Mucosa of stomach (tissue), 1 donor: ENCODE data around the gene CTRB1.
"Not testable (repeated sequence)": the region's sequence is repeated elsewhere in the genome, so short reads cannot be mapped to it uniquely, and the experiment has no call there.

Source experiments
- H3K27me3 ChIP-seq: one replicate; pipeline ENCODE4 v1.7.0; 2013; ENCODE audit warnings: mild to moderate bottlenecking, low read length; ENCODE audit not compliant: control insufficient read depth, insufficient read depth
- H3K36me3 ChIP-seq: one replicate; pipeline ENCODE4 v1.7.0; 2013; ENCODE audit warnings: low read length; ENCODE audit not compliant: control insufficient read depth, insufficient read depth
- H3K4me1 ChIP-seq: one replicate; pipeline ENCODE4 v1.7.0; 2013; ENCODE audit warnings: mild to moderate bottlenecking, low read length; ENCODE audit not compliant: control insufficient read depth, insufficient read depth
- H3K4me3 ChIP-seq: one replicate; pipeline ENCODE4 v1.7.0; 2013; ENCODE audit warnings: low read length
- H3K9ac ChIP-seq: one replicate; pipeline ENCODE4 v1.7.0; 2013; ENCODE audit warnings: mild to moderate bottlenecking, low read length, moderate library complexity
- H3K9me3 ChIP-seq: one replicate; pipeline ENCODE4 v1.7.0; 2013; ENCODE audit warnings: mild to moderate bottlenecking, low read length, moderate library complexity; ENCODE audit not compliant: control insufficient read depth
- donor health status: Pancreatic carcinoma.

CTRB1 gene

DNA sequence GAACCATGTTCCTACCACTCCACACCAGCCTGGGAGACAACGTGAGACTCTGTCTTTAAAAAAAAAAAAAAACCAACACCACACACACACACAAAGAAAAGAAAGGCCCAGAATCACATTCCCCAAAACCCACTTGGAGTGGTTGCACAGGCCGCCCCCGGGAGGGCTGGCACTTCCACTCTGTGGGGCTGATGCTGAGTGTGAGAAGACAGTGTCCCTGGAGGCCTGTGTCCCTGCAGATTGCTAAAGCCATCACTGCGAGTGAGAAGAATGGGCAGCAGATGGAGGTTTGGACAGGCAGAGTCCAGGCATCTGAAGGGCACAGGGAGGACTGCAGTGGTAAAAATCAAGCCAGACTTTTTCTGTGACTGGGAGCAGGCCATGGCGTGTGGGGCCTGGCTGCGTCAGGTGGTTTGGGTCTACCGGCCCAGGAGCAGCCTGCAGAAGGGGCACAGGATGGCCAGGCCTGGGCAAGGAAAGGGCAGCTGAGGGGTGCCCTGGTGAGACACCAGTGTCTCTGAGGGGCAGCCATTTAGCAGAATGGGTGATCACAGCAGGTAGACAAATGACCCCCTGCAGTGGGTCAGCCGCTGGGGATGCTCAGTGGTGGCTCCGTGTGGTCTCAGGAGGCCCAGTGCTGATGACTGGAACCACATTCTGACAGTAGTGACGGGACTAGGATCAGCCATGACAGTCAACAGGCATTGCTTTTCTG, 24.9 kb upstream of the CTRB1 start:
- H3K4me1 ChIP-seq = no peaks in the 10 kb centered on the region
- no peaks in the 10 kb centered on the region for H3K36me3 ChIP-seq
- H3K9ac ChIP-seq = no peak overlapping the region
- H3K27me3 ChIP-seq = peaks cover 11% of the 10 kb centered on the region
- H3K4me3 ChIP-seq = no peak overlapping the region
- H3K9me3 ChIP-seq = no peaks in the 10 kb centered on the region

DNA sequence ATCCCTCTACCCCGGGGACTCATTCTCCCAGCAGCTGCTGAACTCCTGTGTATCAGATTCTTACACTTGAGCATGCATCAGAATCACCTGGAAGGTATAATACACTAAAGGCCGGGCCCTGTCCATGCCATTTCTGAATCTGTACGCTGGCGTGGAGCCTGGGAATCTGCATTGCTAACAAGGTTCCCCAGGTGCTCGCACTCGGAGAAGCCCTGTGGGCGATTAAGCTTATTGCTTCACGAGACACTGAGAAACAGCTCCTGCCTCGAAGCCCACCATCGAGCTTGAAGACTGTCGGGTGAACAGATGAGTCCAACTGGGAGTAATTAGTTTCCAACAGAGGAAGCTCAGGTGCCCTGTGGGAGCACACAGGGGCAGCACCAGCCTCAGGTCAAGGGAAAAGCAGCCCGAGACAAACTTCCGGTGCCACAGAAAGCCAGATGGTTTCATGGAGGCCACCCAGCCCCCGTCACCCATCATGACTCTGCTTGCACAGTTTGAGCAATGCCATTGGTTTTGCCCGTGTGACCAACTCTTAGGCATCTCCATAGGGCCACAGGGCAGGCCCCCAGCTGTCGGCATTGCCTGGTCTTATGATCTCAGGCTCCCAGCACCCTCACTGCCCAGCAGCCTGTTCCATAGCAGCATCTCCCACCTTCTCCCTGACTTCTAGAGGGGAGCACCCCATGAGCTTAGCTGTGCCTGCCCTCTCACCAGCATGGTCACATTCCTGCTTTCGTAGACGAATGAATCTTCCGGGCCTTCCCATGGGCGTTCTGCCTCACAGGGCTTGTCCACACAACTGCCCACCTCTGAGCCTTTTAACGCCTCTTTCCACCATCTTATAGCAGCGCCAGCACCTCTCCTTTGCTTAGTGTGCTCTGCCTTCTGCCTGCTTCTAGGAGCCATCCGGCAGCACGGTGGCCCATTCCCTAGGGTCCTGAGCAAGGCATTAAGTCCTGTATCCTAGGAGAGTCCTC, 22.7 kb upstream of the CTRB1 start:
- H3K27me3 ChIP-seq = peaks cover 11% of the 10 kb centered on the region
- H3K9ac ChIP-seq = no peak overlapping the region
- no peaks in the 10 kb centered on the region for H3K4me1 ChIP-seq

DNA sequence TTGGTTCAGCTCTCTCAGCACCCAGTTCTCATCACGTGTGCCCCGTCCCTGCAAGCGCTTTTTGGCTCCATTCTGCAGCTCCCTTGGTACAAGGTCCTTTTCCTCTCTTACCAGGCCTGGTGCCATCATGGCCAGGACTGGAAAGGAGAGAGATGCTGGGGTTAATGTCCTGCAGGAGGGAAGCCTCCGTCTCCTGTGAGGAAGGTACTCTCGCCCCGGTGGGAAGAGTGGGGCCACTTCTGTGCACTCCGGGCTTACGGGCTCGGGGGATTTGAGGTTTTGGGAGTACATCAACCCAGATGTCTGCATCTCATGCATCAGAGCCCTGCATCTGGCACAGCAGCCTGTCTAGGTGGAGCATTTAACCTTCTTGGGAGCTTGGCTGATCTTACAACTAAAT, 22.0 kb upstream of the CTRB1 start:
- peaks cover 11% of the 10 kb centered on the region for H3K27me3 ChIP-seq
- no peak overlapping the region for H3K9ac ChIP-seq
- no peaks in the 10 kb centered on the region for H3K4me1 ChIP-seq
- no peak overlapping the region for H3K4me3 ChIP-seq
- no peaks in the 10 kb centered on the region for H3K36me3 ChIP-seq
- H3K9me3 ChIP-seq = no peaks in the 10 kb centered on the region

More for the DNA sequence above, 22.7 kb upstream of the CTRB1 start:
- Histone ChIP-seq H3K9me3 (no peaks in the 10 kb centered on the region), H3K4me3 (no peak overlapping the region), H3K36me3 (no peaks in the 10 kb centered on the region)

- Histone ChIP-seq H3K4me1 (no peaks in the 10 kb centered on the region), H3K36me3 (no peaks in the 10 kb centered on the region), H3K9ac (no peak overlapping the region), H3K9me3 (no peaks in the 10 kb centered on the region), H3K27me3 (peaks cover 11% of the 10 kb centered on the region), H3K4me3 (no peak overlapping the region)
These were observed 21.2 kb upstream of the CTRB1 start for GRCh38 chr16:75197522-75198134.

- Histone ChIP-seq H3K9ac (no peak overlapping the region), H3K27me3 (peaks cover 11% of the 10 kb centered on the region), H3K36me3 (no peaks in the 10 kb centered on the region)
These were observed 20.6 kb upstream of the CTRB1 start for GRCh38 chr16:75198135-75198600.

GRCh38 chr16:75202069-75202590, 16.7 kb upstream of the CTRB1 start:
- no peaks in the 10 kb centered on the region for H3K9me3 ChIP-seq
- H3K4me3 ChIP-seq = no peak overlapping the region
- H3K27me3 ChIP-seq = peaks cover 11% of the 10 kb centered on the region
- H3K9ac ChIP-seq = no peak overlapping the region
- H3K36me3 ChIP-seq = no peaks in the 10 kb centered on the region
- H3K4me1 ChIP-seq = no peaks in the 10 kb centered on the region

More at GRCh38 chr16:75198135-75198600, 20.6 kb upstream of the CTRB1 start:
- Histone ChIP-seq H3K4me3 (no peak overlapping the region), H3K9me3 (no peaks in the 10 kb centered on the region), H3K4me1 (no peaks in the 10 kb centered on the region)

GRCh38 chr16:75203096-75203495, 15.7 kb upstream of the CTRB1 start:
- Histone ChIP-seq H3K9me3 (no peaks in the 10 kb centered on the region), H3K27me3 (peaks cover 3% of the 10 kb centered on the region), H3K4me1 (no peaks in the 10 kb centered on the region), H3K36me3 (no peaks in the 10 kb centered on the region), H3K4me3 (no peak overlapping the region), H3K9ac (no peak overlapping the region)

GRCh38 chr16:75203667-75204409, 14.9 kb upstream of the CTRB1 start:
- Histone ChIP-seq H3K27me3 (no peaks in the 10 kb centered on the region), H3K9me3 (no peaks in the 10 kb centered on the region), H3K4me3 (no peak overlapping the region), H3K4me1 (no peaks in the 10 kb centered on the region), H3K9ac (no peak overlapping the region), H3K36me3 (no peaks in the 10 kb centered on the region)

DNA sequence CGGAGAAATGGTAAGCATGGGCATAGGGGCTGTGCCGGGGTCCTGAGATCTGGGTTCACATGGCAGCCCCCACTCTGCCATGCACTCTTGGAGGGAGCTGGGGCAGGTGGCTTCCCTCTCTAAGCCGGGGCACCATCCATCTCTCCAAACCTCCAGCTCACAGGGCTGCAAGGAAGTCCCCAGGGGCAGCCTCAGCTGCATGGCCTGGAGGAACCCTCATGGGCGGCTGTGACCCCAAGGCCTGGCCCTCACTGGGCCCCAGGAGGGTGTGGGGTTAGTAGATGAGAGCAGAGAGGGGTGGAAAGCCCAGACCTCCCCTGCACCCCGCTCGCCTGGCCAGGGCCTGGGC, 14.4 kb upstream of the CTRB1 start:
- H3K27me3 ChIP-seq = no peaks in the 10 kb centered on the region
- no peak overlapping the region for H3K4me3 ChIP-seq
- H3K4me1 ChIP-seq = no peaks in the 10 kb centered on the region
- H3K36me3 ChIP-seq = no peaks in the 10 kb centered on the region
- no peak overlapping the region for H3K9ac ChIP-seq
- H3K9me3 ChIP-seq = no peaks in the 10 kb centered on the region

GRCh38 chr16:75204905-75205304, 13.9 kb upstream of the CTRB1 start:
- not testable (repeated sequence) for H3K36me3 ChIP-seq, H3K9ac ChIP-seq, H3K9me3 ChIP-seq, H3K4me3 ChIP-seq, H3K4me1 ChIP-seq, H3K27me3 ChIP-seq

DNA sequence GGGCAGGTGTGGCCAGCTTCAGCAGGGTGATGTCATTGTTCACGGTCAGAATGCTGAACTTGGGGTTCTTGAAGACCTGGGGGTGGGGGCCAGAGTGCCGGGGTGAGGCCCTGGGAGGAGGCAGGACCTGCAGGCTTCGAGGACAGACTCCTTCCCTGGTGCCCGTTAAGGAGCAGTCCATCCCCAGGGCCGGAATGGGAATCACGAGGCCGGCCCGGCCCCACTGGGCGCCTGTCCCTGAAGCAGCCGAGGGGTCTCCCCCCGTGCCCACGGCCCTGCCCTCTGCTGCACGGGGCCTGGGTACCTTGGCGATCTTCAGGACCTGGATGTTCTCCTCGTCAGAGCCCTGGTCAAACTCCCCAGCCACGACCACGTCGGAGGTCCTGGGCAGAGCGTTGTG, 13.3 kb upstream of the CTRB1 start:
- not testable (repeated sequence) for H3K4me3 ChIP-seq, H3K9ac ChIP-seq, H3K27me3 ChIP-seq, H3K36me3 ChIP-seq, H3K4me1 ChIP-seq, H3K9me3 ChIP-seq
